Measurements from ENCODE around the gene SEL1L.
"Not testable (repeated sequence)": the region's sequence is repeated elsewhere in the genome, so short reads cannot be mapped to it uniquely, and the experiment has no call there.

The SEL1L gene

DNA sequence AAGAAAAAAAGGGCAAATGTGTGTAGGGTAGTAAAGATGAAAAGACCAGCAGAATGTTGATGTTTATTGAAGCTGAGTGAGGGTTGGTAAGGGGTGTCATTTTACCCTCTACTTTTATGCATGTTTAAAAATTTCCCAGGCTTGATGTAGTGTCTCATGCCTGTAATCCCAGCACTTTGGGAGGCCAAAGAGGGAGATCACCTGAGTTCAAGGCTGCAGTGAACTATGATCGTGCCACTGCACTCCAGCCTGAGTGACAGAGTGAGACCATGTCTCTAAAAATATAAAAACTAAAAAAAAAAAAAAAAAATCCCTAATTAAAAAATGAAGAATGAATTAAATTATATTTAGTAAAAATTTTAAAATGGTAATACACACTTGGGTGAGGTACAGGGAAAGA lies 8.5 kb downstream of the SEL1L start:
- DNase-seq (ENCODE audit: low read depth) = no peak

DNA sequence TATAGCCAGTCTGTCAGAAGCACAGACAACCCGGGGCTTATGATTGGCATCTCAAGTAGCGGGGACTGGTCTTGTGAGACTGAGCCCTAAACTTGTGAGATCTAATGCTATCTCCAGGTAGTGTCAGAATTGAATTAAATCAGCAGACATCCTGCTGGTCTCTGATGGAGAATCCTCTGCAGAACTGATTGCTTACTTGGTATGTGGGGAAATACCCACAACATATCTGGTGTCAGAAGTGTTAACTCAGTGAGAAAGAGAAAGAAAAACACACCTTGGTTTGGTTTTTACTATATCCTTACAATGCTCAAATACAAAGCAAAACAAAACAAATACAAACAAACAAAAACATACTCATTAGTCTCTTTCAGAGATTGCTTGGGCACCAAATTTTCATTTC lies 10.0 kb downstream of the SEL1L start:
- DNase-seq (ENCODE audit: low read depth) = no peak

DNA sequence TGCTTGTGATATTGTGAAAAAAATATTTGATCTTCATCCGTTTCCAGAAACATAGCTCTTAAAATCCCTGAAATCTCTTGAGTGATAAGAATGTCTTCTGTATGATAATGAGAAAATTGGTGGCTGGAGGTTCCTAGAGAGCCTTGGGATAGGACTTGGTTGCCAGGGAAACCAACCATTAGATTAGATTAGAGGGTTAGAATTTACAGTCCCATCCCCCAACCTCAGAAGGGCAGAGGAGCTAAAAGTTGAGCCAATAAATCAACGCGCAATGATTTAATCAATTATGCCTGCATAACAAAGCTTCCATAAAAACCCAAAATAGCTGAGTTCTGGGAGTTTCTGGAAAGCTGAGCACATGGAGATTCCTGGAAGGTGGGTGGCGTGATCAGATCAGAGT lies 10.6 kb downstream of the SEL1L start:
- no peak for DNase-seq (ENCODE audit: low read depth)

DNA sequence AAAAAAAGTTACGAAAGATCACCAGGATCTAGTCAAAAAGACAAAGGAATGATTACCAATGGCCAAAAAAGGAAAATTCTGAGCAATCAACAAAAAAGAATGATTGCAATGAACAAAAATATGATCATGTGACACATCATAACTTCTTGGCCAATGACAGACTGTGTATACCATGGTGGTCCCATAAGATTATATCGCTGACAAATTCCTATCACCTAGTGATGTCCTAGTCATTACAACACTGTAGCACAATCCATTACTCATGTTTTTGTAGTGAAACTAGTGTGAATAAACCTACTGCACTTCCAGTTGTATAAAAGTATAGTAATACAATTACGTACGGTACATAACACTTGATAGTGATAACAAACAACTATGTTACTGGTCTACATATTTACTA lies 12.3 kb downstream of the SEL1L start:
- DNase-seq (ENCODE audit: low read depth) = no peak

DNA sequence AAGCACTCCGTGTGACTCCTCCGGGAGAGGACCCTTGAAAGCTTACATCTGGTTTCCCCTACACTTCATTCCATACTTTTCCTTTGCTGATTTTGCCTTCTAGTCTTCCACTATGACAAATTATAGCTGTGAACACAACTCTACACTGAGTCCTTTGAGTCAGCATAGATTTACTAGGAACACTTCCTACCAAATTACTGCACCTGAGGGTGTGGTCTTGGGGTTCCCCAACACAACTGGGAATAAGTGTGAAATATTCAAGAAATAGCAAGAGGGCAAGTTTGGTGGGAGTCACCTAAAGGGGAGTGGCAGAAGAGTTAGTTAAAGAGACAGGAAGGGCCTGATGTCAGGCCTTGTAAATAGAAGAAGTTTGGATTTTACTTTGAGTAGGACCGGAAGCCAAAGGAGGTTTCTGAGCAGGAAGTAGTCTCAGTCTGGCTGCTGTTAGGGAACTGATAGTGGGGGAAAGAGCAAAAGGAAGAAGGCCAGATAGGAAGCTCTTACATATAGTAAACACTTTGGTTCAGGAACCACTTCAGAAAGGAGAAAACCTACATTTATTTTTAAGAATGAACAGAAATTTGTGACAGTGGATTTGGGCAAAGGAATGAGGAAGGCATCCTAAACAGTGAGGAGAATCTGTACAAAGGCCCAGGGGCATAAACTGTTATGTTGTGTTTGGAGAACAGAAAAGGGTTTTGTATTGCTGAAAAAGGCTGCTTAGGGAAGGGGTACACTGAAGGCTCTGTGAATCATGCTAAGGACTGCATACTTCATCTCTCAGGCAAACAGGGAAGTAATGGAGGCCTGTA lies 14.2 kb downstream of the SEL1L start:
- no peak for DNase-seq (ENCODE audit: low read depth)

DNA sequence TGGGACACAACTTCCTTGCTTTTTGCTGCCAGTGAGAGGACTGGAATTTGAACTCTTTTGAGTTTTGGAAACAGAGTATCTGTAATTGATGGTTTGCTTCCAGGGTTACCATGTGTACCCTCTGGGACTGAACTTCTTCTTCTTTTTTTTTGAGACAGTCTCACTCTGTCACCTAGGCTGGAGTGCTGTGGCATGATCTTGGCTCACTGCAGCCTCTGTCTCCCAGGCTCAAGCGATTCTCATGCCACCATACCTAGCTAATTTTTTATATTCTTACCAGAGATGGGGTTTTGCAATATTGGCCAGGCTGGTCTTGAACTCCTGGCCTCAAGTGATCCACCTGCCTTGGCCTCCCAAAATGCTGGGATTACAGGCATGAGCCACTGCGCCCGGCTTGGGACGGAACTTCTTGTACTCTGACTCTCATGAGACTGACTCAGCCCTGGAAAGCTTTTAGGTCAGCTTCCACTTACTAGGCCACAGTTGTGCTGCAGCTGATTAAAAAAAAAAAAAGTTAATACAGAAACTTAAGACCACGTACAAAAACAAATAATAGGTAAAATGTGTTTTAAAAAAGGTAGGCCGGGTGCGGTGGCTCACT lies 15.8 kb downstream of the SEL1L start:
- DNase-seq (ENCODE audit: low read depth) = no peak

DNA sequence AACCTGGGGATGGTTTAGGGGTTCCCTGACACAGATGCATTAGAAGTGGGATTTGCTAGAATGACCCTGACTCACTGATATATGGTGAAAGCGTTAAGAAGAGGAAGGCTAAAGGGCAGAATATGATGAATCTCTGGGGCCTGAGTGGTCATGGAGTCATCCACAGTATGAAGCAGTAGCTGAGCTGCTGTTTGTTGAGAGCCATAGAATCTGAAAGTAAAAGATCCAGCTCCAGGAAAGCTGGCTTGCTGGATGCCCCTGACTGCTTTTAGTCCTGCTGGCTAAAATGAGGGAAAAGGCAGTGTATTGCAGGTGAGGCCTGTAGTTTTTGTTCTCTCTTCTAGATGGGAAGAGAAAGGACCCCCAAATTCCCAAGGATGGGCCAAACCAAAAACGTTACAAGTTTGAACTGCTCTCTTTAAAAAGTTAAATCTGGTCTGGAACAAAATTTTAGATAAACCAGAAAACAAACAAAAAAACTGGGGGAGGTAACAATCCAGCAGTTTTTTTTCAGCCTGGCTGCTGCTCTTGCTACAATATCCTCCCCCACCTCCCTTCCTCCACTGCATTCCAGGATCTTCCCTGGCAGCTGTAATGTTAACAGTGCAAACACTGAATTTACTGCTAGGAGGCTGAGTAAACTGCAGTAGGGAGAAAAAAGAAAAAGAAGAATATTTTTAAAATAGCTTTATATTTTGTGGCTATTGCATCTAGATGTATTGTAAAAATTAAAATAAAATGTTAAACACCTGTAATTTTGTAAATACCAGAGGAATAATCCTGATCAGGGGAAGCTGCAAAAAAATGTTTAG lies 16.5 kb downstream of the SEL1L start:
- no peak for DNase-seq (ENCODE audit: low read depth)

DNA sequence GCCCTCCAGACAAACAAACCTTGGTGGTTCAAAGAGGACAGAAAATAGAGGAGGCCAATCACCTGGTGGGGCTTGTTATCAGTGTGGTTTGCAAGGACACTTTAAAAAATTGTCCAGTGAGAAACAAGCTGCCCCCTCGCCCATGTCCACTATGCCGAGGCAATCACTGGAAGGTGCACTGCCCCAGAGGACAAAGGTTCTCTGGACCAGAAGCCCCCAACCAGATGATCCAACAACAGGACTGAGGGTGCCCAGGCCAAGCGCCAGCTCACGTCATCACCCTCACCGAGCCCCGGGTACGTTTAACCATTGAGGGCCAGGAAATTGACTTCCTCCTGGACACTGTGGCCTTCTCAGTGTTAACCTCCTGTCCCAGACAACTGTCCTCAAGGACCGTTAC lies 17.7 kb downstream of the SEL1L start:
- DNase-seq (ENCODE audit: low read depth) = not testable (repeated sequence)

DNA sequence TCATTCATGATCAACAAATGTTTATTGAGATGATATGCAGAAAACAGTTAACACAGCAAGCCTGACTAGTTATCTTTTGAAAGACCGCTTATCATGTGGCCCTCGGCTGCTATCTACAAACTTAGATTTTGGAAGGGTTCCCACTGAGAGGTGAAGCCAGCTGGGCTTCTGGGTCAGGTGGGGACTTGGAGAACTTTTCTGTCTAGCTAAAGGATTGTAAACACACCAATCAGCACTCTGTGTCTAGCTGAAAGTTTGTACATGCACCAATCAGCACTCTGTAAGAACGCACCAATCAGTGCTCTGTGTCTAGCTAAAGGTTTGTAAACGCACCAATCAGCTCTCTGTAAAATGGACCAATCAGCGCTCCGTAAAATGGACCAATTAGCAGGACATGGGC lies 20.8 kb downstream of the SEL1L start:
- not testable (repeated sequence) for DNase-seq (ENCODE audit: low read depth)

DNA sequence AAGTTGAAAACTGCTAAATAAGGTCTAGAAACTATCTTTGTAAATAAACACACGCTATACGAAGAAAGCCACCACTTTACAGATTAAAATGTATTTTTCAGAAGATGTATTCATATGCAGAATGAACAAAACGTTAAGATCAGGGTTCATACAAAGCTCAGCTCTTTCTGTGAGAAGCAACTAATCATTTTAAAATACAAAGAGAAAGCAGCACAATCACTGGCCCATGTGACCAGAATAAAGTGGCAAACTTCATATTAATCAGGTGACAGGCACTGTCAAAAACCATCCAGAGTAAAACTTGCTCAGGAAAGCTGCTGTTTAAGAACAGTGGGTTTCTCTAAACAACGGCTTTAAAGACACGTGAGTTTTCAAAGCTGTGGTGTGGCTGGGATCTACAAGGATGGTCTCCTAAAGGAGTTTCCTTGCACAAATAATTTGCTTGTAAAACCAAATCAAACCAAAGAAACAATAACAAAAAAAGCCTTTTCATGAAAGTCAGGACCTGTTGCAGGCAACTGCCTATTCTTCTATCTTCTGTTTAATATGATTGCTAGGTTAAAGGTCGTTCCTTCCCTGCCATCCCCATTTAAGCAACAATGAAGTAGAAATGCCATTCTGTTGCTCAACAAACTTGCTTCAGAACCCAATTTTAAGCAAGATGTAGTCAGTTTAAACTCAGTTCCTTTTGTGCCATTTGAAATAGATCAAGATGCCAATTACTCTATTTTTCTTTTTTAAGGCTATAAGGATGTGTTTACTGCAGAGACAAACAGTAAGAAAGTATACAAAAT lies 22.3 kb downstream of the SEL1L start:
- no peak for DNase-seq (ENCODE audit: low read depth)

DNA sequence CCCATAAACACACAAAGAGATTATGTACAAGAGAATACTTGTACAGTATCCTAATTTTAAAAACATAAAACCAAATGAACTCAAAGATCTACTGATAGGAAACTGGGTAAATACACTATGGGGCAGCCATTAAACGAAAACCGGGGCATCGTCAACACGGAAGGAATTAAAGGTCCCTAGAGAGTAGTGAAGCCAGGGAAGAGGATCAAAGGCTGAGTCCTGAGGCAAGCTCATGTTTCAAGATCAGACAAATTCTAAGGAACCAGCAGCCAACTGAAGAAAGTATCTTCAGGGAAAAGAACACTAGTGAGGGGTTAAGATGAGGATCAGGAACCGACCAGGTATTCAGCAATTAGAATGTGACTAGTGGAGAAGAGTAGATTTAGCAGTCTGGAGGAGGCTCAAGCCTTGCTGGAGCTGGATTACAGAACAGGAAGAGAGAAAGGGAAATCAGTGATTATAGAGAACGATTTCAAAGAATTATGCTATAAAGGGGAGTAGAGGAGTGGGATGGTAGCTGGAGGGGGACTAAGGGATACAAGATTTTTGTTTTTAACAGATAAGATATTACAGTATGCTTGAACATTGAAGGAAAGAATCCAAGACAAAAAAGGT lies 23.7 kb downstream of the SEL1L start:
- no peak for DNase-seq (ENCODE audit: low read depth)

DNA sequence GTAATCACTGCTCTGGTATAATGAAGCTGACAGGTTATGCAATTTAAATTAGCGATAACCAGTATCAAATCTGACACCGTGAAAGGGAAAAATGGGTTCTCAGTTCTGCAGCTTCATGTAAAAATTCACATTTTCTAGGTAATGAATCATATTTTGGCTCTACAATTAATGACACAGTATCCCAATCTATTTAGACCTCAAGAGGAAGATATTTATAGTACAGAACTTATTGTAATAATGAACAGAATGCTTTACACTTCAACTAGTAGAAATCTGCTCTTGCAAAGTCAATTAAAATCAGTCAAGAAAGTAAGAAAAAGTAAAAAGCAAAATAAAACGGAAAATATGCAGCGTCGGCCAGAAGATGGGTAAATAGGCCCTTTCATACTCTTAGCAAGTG lies 24.3 kb downstream of the SEL1L start:
- no peak for DNase-seq (ENCODE audit: low read depth)

DNA sequence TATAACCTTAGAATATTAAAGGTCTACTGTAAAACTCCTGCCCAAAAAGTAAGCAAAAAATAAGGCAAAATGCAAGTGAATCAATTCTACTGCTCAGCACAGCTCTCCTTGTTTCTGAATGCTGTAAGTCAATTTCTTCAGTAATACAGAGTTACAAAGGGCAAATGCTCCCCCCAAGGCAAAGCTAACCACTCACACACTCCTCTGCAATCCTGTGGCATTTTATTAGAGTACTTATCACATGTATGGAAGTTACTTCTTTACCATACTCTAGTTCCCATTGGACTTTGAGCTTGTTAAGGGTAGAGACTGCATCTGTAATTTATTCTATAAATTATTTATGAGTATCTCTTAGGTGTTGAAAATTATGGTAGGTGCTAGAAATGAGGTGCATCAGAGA lies 27.2 kb downstream of the SEL1L start:
- no peak for DNase-seq (ENCODE audit: low read depth)

DNA sequence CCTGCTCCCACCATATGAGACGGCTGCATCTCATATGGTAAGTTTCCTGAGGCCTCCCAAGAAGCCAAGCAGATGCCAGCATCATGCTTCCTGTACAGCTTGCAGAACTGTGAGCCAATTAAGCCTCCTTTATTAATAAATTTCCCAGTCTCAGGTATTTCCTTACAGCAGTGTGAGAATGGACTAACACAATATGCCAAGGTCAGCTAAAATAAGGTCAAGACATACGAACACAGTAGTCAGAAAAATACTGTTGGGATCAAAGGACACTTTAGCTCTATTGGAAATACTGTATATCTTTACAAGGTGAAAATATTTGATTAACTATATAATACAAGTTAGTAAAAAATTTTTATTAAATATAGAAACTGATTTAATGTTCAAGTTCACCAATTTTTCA lies 28.8 kb downstream of the SEL1L start:
- no peak for DNase-seq (ENCODE audit: low read depth)

DNA sequence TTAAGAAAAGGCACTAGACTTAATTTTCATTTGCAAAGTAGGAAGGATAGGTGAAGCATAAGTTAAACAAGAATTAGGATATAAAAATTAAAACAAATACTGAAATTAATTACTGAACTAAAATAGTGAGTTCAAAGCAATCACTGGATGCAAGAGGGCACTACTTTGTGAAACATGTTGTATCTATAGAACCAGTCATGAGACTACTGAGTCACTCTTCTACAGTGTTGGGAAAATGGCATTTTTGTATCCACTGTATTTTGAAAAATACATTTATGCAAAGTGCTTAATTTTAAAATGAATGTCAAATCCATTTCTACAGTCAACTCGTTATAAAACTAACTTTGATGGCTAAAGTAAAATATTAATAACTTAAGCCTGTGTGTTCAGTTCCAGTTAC lies 47.9 kb downstream of the SEL1L start:
- no peak for DNase-seq (ENCODE audit: low read depth)

DNA sequence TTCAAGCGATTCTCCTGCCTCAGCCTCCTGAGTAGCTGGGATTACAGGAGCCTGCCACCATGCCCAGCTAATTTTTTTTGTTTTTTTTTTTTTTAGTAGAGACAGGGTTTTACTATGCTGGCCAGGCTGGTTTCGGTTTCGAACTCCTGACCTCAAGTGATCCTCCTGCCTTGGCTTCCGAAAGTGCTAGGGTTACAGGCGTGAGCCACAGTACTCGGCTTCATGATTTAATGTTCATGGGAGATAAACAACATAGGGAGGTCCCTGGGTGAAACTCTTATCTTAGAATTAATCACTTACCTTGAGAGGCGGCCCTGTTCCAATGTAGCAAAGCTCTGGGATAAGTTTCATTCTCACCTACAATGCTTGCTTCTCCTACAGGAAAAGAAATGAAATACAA lies 48.3 kb downstream of the SEL1L start:
- no peak for DNase-seq (ENCODE audit: low read depth)

DNA sequence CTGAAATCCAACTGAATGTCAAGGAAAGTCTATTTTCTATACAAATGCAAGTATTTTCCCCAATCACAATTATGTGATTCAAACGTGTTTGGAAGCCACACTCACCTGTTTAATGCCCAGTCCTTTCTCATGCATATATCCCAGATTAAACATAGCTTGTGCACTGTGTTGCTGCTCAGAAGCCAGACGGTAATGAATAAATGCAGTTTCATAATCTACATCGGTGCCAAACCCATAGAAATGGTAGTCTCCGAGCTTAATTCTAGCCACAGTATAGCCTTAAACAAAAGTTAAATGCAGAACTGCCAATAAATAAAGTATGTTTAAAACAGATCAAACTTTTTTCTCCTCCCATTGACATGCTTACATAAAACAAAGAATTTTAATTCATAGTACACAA lies 49.5 kb downstream of the SEL1L start:
- DNase-seq (ENCODE audit: low read depth) = no peak

DNA sequence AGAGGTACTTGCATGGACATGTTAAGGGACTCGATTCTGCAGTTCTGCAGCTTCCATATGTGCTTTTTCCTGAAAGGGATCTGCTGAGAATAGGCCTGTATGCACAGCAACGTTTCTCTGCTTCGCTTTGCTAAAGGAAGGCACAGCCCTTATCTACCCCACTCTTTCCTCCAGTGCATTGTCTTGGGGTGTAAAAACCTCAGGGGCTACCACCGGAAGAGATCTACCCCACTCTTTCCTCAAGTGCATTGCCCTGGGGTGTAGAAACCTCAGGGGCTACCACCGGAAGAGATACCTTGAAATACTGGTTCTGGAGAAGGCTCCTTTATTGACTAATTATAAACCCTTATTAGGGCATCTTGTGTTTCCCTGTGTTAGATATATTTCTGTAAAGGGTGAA lies 52.9 kb downstream of the SEL1L start:
- DNase-seq (ENCODE audit: low read depth) = no peak

DNA sequence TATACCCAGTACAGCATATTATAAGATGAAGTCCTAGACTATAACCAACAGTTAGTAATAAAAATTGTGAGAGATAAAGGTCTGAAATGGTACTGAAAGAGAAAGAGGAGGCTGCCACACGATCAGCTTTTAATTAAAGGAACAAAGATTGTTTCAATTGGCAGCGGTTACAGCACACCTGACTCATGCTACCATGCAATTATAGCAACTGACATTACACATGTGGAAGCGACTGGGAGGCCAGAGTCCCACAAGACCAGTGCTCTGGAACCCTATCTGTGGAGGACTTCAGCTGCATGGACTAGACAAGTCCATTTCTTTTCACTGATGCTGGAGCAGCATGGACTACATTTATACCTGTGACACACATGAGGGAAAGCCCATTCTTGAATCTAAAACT lies 55.2 kb downstream of the SEL1L start:
- no peak for DNase-seq (ENCODE audit: low read depth)

DNA sequence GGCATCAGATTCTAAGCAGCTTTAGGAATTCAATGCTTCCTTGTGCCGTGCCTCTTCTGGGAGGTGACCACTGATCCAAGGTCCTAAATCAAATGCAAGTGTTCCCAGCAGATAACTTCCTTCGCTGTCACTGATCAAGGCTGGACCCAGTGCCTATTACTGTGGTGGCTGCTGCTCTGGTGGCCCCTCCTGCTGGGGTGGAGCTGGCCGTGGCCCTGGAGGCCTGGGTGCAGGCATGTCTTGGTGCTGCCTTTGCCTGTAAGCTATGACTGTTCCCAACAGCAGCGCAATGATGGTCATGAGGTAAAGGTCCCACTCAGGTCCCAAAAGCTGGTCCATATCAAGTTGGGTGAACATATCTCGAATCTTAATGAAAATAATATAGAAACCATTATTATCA lies 56.8 kb downstream of the SEL1L start:
- no peak for DNase-seq (ENCODE audit: low read depth)

DNA sequence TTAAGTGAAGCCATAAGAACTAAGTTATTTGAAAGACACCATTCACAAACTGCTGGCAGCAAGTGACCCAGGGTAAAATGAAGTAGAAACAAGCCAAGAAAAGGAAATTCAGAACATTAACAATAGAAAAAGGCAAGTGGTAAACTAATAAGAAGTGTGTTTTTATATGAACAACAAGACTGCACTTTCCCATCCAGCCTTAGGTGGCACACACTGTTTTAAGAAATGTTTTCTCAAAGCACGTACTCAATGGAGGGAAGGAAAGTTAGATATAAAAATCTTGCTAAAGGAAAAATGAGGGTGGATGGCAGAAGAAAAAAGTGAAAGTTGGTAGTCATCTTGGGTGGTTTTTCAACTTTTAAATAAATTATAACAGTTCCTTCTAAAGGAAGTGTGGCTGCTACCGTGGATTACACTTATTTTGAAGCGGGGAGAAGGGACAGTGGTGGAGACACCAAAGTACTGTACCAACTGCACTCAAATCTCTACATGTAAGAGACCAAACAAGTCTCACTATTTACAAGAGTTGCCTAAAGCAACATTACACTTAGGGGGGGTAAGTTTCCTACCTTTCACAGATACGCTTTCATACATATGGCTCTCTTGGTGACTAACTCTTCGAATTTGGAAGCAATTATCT lies 58.8 kb downstream of the SEL1L start:
- DNase-seq (ENCODE audit: low read depth) = no peak

DNA sequence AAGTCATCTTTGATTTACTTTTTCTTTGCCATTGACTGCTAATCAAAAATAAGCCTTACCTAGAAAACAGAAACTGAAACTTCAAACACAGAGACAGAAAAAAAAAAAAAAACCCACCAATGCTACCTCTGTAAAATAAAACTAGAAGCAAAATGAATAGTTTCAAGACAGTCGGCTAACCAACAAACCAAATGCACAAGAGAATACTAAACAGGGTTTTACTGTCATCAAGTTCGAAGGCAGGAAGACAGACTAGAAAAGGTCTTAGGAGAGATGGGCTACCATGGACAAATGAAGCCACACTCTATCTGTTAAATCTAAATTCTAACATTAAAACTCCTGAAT lies 59.5 kb downstream of the SEL1L start:
- no peak for DNase-seq (ENCODE audit: low read depth)

Data from fibroblast of the conjunctiva (primary cell).